Stimulated activated CD4-positive, alpha-beta T cell treated with anti-CD3 and anti-CD28 coated beads, Interleukin-4, amount 100 ng/mL, for 4 hours (primary cell): ENCODE results near the gene ODAD3.

Source experiments
- DNase-seq, 2 experiments: peaks; one replicate each; pipeline ENCODE4 v3.0.0-alpha.2; 2020

Gene ODAD3

DNA sequence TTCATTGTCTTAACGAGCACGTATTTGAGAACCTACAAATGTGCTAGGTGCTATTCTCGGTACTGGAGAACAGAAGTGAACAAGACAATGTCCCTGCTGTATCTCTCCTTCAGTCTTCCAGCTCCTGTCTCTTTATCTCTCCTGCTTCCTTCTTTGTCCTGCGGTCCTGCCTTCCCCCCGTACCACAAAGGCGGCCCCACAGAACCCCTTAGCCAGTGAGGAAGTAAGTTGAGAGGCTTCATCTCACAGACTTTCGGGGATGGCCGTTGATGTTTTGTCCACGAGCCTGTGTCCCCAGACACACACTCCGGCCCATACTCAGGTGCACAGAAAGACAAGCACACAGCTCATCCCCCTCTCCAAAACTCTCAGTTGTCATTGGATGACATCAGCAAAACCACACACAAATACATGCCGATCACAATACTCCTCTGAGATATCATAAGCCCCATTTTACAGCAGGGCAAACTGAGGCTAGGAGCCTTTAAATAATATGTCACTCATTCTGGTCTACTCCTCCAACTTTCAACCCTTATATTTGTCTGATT, 61.0 kb downstream of the ODAD3 start:
- no peak for DNase-seq

DNA sequence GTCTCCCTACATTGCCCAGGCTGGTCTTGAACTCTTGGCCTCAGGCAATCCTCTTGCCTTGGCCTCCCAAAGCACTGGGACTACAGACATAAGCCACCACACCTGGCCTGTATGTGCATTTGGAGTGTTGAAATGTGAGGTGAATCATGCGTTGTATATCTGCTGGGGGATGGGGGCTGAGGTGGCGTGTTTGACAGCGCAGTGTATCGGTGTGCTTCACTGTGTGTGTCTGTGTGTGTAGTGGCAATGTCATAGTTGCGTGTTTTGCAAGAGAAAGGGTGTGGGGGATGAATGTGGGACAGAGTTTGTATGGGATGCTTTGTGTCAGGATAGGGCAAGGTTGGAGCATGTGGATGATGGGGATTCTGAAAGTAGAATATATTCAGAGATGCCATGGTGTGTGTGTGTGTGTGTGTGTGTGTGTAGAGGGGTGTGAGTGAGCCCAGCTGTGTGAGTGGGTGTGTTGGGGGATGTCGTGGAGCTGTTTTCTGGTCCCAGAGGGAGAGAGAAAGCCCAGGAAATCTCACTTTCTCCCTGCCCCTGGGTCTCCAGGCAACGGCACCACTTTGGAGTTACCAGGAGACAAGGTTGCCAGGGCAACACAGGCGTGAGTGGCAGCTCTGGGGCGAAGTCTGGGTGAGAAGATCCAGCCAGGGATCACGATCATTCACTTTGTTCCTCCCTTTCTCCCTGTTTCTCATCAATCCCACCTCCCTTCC, 61.6 kb downstream of the ODAD3 start:
- DNase-seq = no peak

DNA sequence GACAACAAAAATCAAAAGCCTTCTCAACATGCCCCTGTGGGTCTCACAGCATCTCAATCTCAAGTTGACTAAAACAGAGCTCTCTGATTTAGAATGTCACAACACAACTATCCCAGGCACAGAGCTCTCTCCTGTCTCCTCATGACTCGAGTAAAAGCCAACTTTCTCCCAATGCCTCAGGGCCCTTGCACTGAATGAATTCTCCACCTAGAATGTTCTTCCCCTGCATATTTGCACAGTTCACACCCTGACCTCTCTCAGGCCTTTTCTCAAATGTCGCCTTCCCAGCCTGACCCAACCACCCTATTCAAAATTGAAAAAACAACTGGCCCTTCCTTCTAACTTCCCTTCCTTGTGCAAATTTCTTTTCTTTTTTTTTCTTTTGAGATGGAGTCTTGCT, 64.2 kb downstream of the ODAD3 start:
- no peak for DNase-seq
